ENCODE measurements around the gene PIRT.

DNA sequence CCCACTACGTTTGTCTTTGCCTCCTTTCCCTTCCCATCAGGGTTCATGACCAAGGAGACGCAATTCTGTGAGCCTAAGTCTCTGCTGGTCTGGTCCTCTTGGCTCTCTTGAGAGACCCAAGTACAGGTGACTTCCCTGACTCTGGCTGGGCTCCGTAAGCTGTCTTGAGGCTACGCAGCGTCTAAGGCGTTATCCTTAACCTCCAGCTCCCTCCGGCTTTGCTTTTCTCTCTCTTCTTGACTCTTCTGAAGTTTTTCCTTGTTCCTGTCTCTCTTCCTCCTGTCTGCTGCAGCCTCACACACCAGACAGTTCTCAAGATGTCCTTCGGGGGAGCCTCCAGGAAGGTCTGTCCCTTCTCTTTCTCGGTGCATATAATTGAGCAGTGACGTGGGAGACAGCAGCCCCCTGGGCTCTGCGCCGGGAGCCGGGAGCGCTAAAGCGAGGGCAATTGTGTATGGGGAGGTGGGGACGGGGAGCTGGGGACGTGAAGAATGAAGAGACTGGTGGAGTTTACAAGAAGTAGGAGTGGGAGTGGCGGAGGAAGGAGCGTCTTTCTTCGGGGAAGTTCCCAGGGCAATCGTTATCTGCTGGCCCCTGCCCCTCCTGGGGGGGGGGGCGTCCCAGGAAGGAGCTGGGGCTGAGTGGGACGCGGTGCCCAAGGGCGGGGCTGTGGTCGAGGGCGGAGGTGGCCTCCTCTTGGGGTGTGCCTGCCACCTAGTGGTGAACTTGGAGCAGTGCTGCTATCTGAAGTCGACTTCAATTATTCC is 6.9 kb upstream of the PIRT start:
- TF ChIP-seq, protein P1, sequence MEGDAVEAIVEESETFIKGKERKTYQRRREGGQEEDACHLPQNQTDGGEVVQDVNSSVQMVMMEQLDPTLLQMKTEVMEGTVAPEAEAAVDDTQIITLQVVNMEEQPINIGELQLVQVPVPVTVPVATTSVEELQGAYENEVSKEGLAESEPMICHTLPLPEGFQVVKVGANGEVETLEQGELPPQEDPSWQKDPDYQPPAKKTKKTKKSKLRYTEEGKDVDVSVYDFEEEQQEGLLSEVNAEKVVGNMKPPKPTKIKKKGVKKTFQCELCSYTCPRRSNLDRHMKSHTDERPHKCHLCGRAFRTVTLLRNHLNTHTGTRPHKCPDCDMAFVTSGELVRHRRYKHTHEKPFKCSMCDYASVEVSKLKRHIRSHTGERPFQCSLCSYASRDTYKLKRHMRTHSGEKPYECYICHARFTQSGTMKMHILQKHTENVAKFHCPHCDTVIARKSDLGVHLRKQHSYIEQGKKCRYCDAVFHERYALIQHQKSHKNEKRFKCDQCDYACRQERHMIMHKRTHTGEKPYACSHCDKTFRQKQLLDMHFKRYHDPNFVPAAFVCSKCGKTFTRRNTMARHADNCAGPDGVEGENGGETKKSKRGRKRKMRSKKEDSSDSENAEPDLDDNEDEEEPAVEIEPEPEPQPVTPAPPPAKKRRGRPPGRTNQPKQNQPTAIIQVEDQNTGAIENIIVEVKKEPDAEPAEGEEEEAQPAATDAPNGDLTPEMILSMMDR (optimal IDR thresholded peaks at IDR 0.05 in 1 of 3, IDR thresholded peaks at IDR 0.05 in 1 of 3, conservative IDR thresholded peaks at IDR 0.05 in 1 of 3; ENCODE audit: extremely low read depth in 1 of 3, insufficient read depth in 2 of 3, low read length in 3 of 3) = peak; percentile 72 to 99 (median 89)
- TF ChIP-seq EZH2 (IDR thresholded peaks at IDR 0.05; ENCODE audit: low read length) = no peak

Measured in keratinocyte (primary cell).